RWPE2 (cell line): ENCODE data around the gene DNMT3L.

Experiments
- ATAC-seq: fragments of 200-7000 bp; cut with Tn5 transposase; 3 replicates; pipeline ENCODE4 v1.9.1; 2021; ENCODE audit warnings: low read depth
- DNase-seq: peaks from one replicate; pipeline ENCODE4 v3.0.0-alpha.2; 2020; ENCODE audit warnings: low spot score
- H3K27ac ChIP-seq: fragments of 450-650 bp; 2 replicates; pipeline ENCODE4 v1.5.1; 2017; ENCODE audit warnings: mild to moderate bottlenecking; ENCODE audit not compliant: poor library complexity, severe bottlenecking
- H3K27me3 ChIP-seq: fragments of 250-450 bp; sonication (Bioruptor Pico); 2 replicates; pipeline ENCODE4 v1.5.1; 2021; ENCODE audit warnings: mild to moderate bottlenecking, moderate library complexity; ENCODE audit not compliant: insufficient read depth, poor library complexity, severe bottlenecking
- H3K36me3 ChIP-seq: fragments of 250-450 bp; sonication (Bioruptor Pico); 2 replicates; pipeline ENCODE4 v1.5.1; 2020; ENCODE audit warnings: low read depth, mild to moderate bottlenecking, moderate library complexity
- H3K4me1 ChIP-seq: fragments of 250-450 bp; sonication (Bioruptor Pico); 2 replicates; pipeline ENCODE4 v1.5.1; 2021; ENCODE audit warnings: mild to moderate bottlenecking, moderate library complexity; ENCODE audit not compliant: insufficient read depth, poor library complexity, severe bottlenecking
- H3K4me3 ChIP-seq: fragments of 250-450 bp; sonication (Bioruptor Pico); 2 replicates; pipeline ENCODE4 v1.5.1; 2021; ENCODE audit warnings: mild to moderate bottlenecking, moderate library complexity; ENCODE audit not compliant: severe bottlenecking
- H3K9me3 ChIP-seq: fragments of 250-450 bp; sonication (Bioruptor Pico); 2 replicates; pipeline ENCODE4 v1.5.1; 2021; ENCODE audit warnings: mild to moderate bottlenecking, moderate library complexity; ENCODE audit not compliant: severe bottlenecking
- CTCF ChIP-seq: fragments of 450-650 bp; IDR thresholded peaks from one replicate; pipeline ENCODE4 v1.5.1; 2017; ENCODE audit warnings: mild to moderate bottlenecking, moderate library complexity; ENCODE audit not compliant: poor library complexity, severe bottlenecking

DNMT3L gene

GRCh38 chr21:44275041-44275440, 13.3 kb upstream of the DNMT3L start:
- no peaks in the 10 kb centered on the region for H3K27me3 ChIP-seq
- no peak for ATAC-seq

DNA sequence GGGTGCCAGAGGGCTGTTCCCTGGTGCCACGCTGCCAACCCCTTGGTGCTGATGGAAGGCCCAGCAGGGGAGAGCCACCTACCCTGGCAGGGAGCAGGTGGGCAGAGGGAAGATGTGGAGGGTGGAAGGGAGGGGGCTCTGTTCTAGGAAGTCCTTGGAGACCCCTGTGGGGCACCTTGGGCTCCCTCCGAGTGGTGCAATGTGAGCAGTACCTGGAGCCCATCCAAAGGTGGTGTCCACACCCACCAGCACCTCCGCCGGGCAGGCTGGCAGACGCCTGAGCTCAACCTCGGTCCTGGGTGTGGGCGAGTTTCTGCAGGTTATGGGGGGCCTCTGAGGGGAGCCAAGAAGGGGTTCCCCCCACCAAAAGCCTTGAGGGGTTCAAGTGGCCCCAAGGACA, 11.3 kb upstream of the DNMT3L start:
- DNase-seq (peak; percentile 46), ATAC-seq (no peak)
- H3K9me3 ChIP-seq, result no peaks in the 10 kb centered on the region
- no peak overlapping the region for H3K4me3 ChIP-seq
- no peaks in the 10 kb centered on the region for H3K4me1 ChIP-seq
- H3K27me3 ChIP-seq, result no peaks in the 10 kb centered on the region
- H3K36me3 ChIP-seq, result no peaks in the 10 kb centered on the region
- no peak overlapping the region for H3K27ac ChIP-seq
- TF ChIP-seq CTCF, result no peak

More at GRCh38 chr21:44275041-44275440, 13.3 kb upstream of the DNMT3L start:
- no peak for TF ChIP-seq CTCF
- Histone ChIP-seq H3K4me3 (no peak overlapping the region), H3K36me3 (no peaks in the 10 kb centered on the region), H3K9me3 (no peaks in the 10 kb centered on the region), H3K4me1 (no peaks in the 10 kb centered on the region), H3K27ac (no peak overlapping the region)
- no peak for DNase-seq

DNA sequence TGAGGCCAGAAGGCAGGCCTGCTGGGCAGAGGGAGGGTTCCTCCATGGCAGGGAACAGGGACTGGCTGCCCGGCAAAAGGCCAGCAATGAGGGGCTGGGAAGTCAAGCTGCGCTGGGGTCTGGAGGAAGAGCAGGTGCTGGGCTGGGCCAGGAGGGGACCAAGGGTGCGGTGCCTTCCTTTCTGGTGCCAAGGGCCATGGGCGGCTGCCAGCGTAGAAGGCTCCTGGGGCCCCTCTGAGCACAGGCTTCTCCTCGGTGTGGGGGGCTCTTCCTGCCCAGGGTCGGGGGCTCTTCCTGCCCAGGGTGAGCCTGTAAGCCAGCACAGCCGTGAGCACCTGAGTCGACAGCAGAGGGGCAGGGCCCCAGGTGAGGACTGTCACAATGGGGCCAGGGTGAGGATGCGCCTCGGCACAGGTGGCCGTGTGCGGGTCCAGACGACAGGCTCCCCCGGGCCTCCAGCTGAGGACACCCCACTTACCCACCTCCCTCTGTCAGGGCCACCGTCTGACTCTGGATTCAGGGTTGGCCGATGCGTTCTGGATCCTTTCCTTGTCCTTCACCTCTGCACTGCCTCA, 10.7 kb upstream of the DNMT3L start:
- no peak for TF ChIP-seq CTCF
- peak; percentile 43 for DNase-seq
- no peak for ATAC-seq
- Histone ChIP-seq H3K27ac (no peak overlapping the region), H3K4me3 (no peak overlapping the region), H3K4me1 (no peaks in the 10 kb centered on the region), H3K36me3 (no peaks in the 10 kb centered on the region), H3K9me3 (no peaks in the 10 kb centered on the region), H3K27me3 (no peaks in the 10 kb centered on the region)

- TF ChIP-seq CTCF, result no peak
- DNase-seq, result no peak
- no peaks in the 10 kb centered on the region for H3K36me3 ChIP-seq
- ATAC-seq, result no peak
- H3K27me3 ChIP-seq, result no peaks in the 10 kb centered on the region
- H3K27ac ChIP-seq, result no peak overlapping the region
- no peak overlapping the region for H3K4me3 ChIP-seq
- H3K9me3 ChIP-seq, result no peaks in the 10 kb centered on the region
- H3K4me1 ChIP-seq, result no peaks in the 10 kb centered on the region
Measured at GRCh38 chr21:44271558-44272283, 10.0 kb upstream of the DNMT3L start.

- Histone ChIP-seq H3K4me3 (no peak overlapping the region), H3K27ac (no peak overlapping the region), H3K27me3 (no peaks in the 10 kb centered on the region), H3K36me3 (no peaks in the 10 kb centered on the region), H3K9me3 (no peaks in the 10 kb centered on the region), H3K4me1 (no peaks in the 10 kb centered on the region)
- ATAC-seq, result no peak
- DNase-seq, result no peak
- no peak for TF ChIP-seq CTCF
Measured at GRCh38 chr21:44269090-44269489, 7.4 kb upstream of the DNMT3L start.
